ENCODE measurements around the gene NEU1.
"Not testable (repeated sequence)": the region's sequence is repeated elsewhere in the genome, so short reads cannot be mapped to it uniquely, and the experiment has no call there.

- TF ChIP-seq POLR2A (IDR thresholded peaks at IDR 0.05; ENCODE audit: low read length); GATA1 (IDR thresholded peaks at IDR 0.05; ENCODE audit: low read depth, low read length): not testable (repeated sequence)
Measured at GRCh38 chr6:31868658-31868971, 6.0 kb upstream of the NEU1 start.
